Measurements from ENCODE around the gene GRIK3. TPM values are rescaled to one million over a fixed set of nuclear protein-coding genes. Genes with fewer than 3 reads are reported as not detected.
"Not testable (repeated sequence)": the region's sequence is repeated elsewhere in the genome, so short reads cannot be mapped to it uniquely, and the experiment has no call there.

The GRIK3 gene
- total RNA-seq, 2 donors from 2014 or later = 0.85 to 0.89 TPM

- DNase-seq; intact Hi-C loops (cut with DNase I); ATAC-seq: not testable (repeated sequence)
Measured at GRCh38 chr1:36767429-36767828, 266.9 kb downstream of the GRIK3 start.

- ATAC-seq (no peak), DNase-seq (no peak)
- intact Hi-C loops (cut with DNase I) = no loop called here
Measured at GRCh38 chr1:36766481-36766880, 267.8 kb downstream of the GRIK3 start.

GRCh38 chr1:36765785-36766300, 268.5 kb downstream of the GRIK3 start:
- ATAC-seq (no peak), DNase-seq (no peak)
- intact Hi-C loops (cut with DNase I) = no loop called here

GRCh38 chr1:36764798-36765197, 269.5 kb downstream of the GRIK3 start:
- ATAC-seq (no peak), DNase-seq (no peak)
- intact Hi-C loops (cut with DNase I) = no loop called here

- intact Hi-C loops (cut with DNase I) = no loop called here
- no peak for ATAC-seq
- no peak for DNase-seq
Measured at GRCh38 chr1:36763771-36764170, 270.5 kb downstream of the GRIK3 start.

- intact Hi-C loops (cut with DNase I) = no loop called here
Measured at GRCh38 chr1:36762174-36762573, 272.1 kb downstream of the GRIK3 start.

GRCh38 chr1:36761113-36761512, 273.2 kb downstream of the GRIK3 start:
- intact Hi-C loops (cut with DNase I) = no loop called here
- DNase-seq = no peak
- no peak for ATAC-seq

More at GRCh38 chr1:36762174-36762573, 272.1 kb downstream of the GRIK3 start:
- DNase-seq (no peak), ATAC-seq (no peak)

GRCh38 chr1:36760081-36760480, 274.2 kb downstream of the GRIK3 start:
- no peak for DNase-seq
- no peak for ATAC-seq
- intact Hi-C loops (cut with DNase I) = no loop called here

GRCh38 chr1:36759355-36759754, 275.0 kb downstream of the GRIK3 start:
- intact Hi-C loops (cut with DNase I) = no loop called here
- DNase-seq = no peak
- no peak for ATAC-seq

- DNase-seq (no peak), ATAC-seq (no peak)
- intact Hi-C loops (cut with DNase I) = no loop called here
Measured at GRCh38 chr1:36755303-36756230, 278.7 kb downstream of the GRIK3 start.

- intact Hi-C loops (cut with DNase I) = no loop called here
- ATAC-seq = no peak
- no peak for DNase-seq
Measured at GRCh38 chr1:36754366-36754765, 279.9 kb downstream of the GRIK3 start.

GRCh38 chr1:36753451-36753850, 280.9 kb downstream of the GRIK3 start:
- intact Hi-C loops (cut with DNase I) = no loop called here
- DNase-seq (no peak), ATAC-seq (no peak)

GRCh38 chr1:36752891-36753361, 281.4 kb downstream of the GRIK3 start:
- no peak for ATAC-seq
- intact Hi-C loops (cut with DNase I) = no loop called here
- DNase-seq = no peak

- no peak for ATAC-seq
- intact Hi-C loops (cut with DNase I) = no loop called here
- no peak for DNase-seq
Measured at GRCh38 chr1:36752431-36752830, 281.9 kb downstream of the GRIK3 start.

- intact Hi-C loops (cut with DNase I) = no loop called here
- no peak for ATAC-seq
- DNase-seq = no peak
Measured at GRCh38 chr1:36751525-36751924, 282.8 kb downstream of the GRIK3 start.

GRCh38 chr1:36748466-36748865, 285.8 kb downstream of the GRIK3 start:
- ATAC-seq (no peak), DNase-seq (no peak)
- intact Hi-C loops (cut with DNase I) = no loop called here

Data from left cardiac atrium (tissue), 4 donors.